Naive thymus-derived CD4-positive, alpha-beta T cell (primary cell): ENCODE data around the gene MYH11. TPM values are rescaled to one million over a fixed set of nuclear protein-coding genes. Genes with fewer than 3 reads are reported as not detected.
"Not testable (repeated sequence)": the region's sequence is repeated elsewhere in the genome, so short reads cannot be mapped to it uniquely, and the experiment has no call there.

Experiments
- ATAC-seq: fragments of 150-1000 bp; cut with Tn5 transposase; 2 replicates; pipeline ENCODE4 v1.10.0; 2021; ENCODE audit warnings: mild to moderate bottlenecking, moderate library complexity
- CTCF ChIA-PET: fragments of 350-600 bp; sonication (Branson Sonifier 250); formaldehyde crosslinking; loops from one replicate; lab custom pipeline; 2021; ENCODE audit warnings: antibody characterized with exemption; lab: Charles Lee
- POLR2A ChIA-PET: fragments of 350-600 bp; sonication (Branson Sonifier 250); formaldehyde crosslinking; loops from one replicate; lab custom pipeline; 2021; ENCODE audit warnings: antibody characterized with exemption, inconsistent platforms; lab: Charles Lee
- DNase-seq, 9 donors: peaks; one replicate each; pipeline versions ENCODE4 v3.0.0 to v3.0.0-alpha.2; 2020 to 2022; ENCODE audit warnings: mixed read lengths in 1 of 9
- H3K27ac ChIP-seq: one replicate; pipeline ENCODE4 v1.7.0; 2013; ENCODE audit warnings: mild to moderate bottlenecking, low read depth, low read length, moderate library complexity
- H3K27me3 ChIP-seq, 2 donors: one replicate each; pipeline ENCODE4 v1.7.0; 2013; ENCODE audit warnings: low read length in 2 of 2, mild to moderate bottlenecking in 2 of 2, moderate library complexity in 2 of 2; ENCODE audit not compliant: control insufficient read depth in 2 of 2, insufficient read depth in 2 of 2
- H3K36me3 ChIP-seq, 3 experiments: 1 replicate in 2 of 3; 2 replicates in 1 of 3; pipeline ENCODE4 v1.7.0; 2013; ENCODE audit warnings: low read length in 3 of 3, mild to moderate bottlenecking in 3 of 3, moderate library complexity in 1 of 3; ENCODE audit not compliant: insufficient read depth in 3 of 3, control insufficient read depth in 2 of 3
- H3K4me1 ChIP-seq, 2 donors: one replicate each; pipeline ENCODE4 v1.7.0; 2013; ENCODE audit warnings: low read length in 2 of 2, mild to moderate bottlenecking in 2 of 2, moderate library complexity in 1 of 2; ENCODE audit not compliant: control insufficient read depth in 2 of 2, insufficient read depth in 2 of 2
- H3K4me3 ChIP-seq: 2 replicates; pipeline ENCODE4 v1.7.0; 2013; ENCODE audit warnings: mild to moderate bottlenecking, low read length
- H3K9me3 ChIP-seq, 3 experiments: 1 replicate in 2 of 3; 2 replicates in 1 of 3; pipeline ENCODE4 v1.7.0; 2013; ENCODE audit warnings: low read length in 3 of 3; ENCODE audit not compliant: control insufficient read depth in 2 of 3
- H3K27ac Mint-ChIP-seq, 9 donors: one replicate each; pipeline ENCODE4 v1.8.0; 2020 to 2022; ENCODE audit warnings: mixed read lengths in 9 of 9, mild to moderate bottlenecking in 8 of 9, moderate library complexity in 5 of 9, inconsistent platforms in 2 of 9
- H3K27me3 Mint-ChIP-seq, 5 donors: one replicate each; pipeline ENCODE4 v1.8.0; 2021 to 2022; ENCODE audit warnings: mixed read lengths in 5 of 5, mild to moderate bottlenecking in 1 of 5
- H3K36me3 Mint-ChIP-seq, 5 donors: one replicate each; pipeline ENCODE4 v1.8.0; 2020 to 2022; ENCODE audit warnings: mixed read lengths in 5 of 5, mild to moderate bottlenecking in 3 of 5, inconsistent platforms in 1 of 5
- H3K4me1 Mint-ChIP-seq, 7 donors: one replicate each; pipeline ENCODE4 v1.8.0; 2020 to 2022; ENCODE audit warnings: mixed read lengths in 7 of 7, mild to moderate bottlenecking in 3 of 7, inconsistent platforms in 1 of 7
- H3K4me3 Mint-ChIP-seq, 10 donors: one replicate each; pipeline ENCODE4 v1.8.0; 2020 to 2022; ENCODE audit warnings: mild to moderate bottlenecking in 10 of 10, mixed read lengths in 10 of 10, moderate library complexity in 6 of 10, inconsistent platforms in 2 of 10
- H3K9me3 Mint-ChIP-seq, 11 donors: one replicate each; pipeline ENCODE4 v1.8.0; 2020 to 2022; ENCODE audit warnings: mixed read lengths in 11 of 11, mild to moderate bottlenecking in 4 of 11, inconsistent platforms in 1 of 11, moderate library complexity in 1 of 11
- intact Hi-C, 2 donors: fragments of 100-400 bp; cut with micrococcal nuclease; formaldehyde crosslinking; loops; one replicate each; pipeline ENCODE4 v1.15.1; 2023
- polyA plus RNA-seq, 2 donors: library from polyadenylated mRNA; unstranded; fragments of 300-500 nt; fragmentation: Illumina TruSeq; gene quantifications; one replicate each; pipeline ENCODE4 v1.2.3, GENCODE V29; 2021
- total RNA-seq, 6 experiments: library from RNA in 5 of 6; stranded (reverse) in 5 of 6; gene quantifications; 1 replicate in 5 of 6; 2 replicates in 1 of 6; pipeline ENCODE4 v1.2.3 and lab custom pipeline; 2021 to 2026

MYH11 gene
- total and polyA plus RNA-seq, 7 experiments from 2014 or later, result 0.05 to 2.2 (median 0.39) TPM; not detected in 4

DNA sequence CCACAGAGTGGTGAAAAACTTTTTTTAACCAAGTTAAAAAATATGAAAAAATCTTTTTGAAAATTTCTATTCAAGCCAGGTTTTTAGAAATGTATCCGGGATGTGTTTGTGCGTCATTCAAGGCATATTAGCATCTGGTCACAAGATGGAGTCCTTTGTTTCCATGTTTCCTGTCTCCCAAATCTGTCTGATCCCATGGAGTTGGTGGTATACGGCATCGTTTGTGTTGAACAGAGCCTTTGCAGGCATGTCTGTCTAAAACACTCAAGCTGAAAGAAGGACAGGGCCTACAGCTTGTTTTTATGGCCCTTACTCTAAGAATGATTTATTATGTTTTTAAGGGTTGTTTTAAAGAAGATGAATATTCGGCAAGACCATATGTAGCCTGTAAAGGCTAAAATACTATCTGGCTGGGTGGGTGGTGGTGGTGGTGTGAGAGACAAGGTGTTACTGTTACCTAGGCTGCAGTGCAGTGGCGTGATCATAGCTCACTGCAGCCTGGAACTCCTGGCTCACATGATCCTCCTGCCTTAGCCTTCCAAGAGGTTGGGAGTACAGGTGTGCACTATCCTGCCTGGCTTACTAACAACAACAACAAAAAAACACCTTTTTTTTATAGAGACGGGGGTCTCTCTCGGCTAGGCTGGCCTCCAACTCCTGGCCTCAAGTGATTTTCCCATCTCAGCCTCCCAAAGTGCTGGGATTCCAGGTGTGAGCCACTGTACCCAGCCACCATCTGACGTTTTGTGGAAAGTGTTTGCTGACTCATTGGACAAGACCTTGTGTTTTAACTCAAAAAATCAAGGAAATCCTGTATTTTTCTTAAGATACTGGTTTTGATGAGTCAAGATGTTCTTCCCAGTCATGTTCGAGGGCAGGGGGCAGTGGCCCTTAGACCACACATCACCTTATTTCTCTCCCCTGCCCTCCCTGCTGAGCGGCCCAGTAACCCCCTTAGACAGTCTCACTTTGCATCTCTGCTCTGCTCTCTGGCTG lies 154.6 kb downstream of the MYH11 start:
- Mint-ChIP-seq H3K4me3 (no peak overlapping the region), H3K27me3 (no peaks in the 10 kb centered on the region), H3K27ac (peak overlapping the region in 8 of 9 donors; percentile 48 to 90 (median 62)), H3K9me3 (no peaks in the 10 kb centered on the region), H3K4me1 (peaks cover 3 to 22% (median 20%) of the 10 kb centered on the region in 7 donors), H3K36me3 (peaks cover 0 to 25% (median 11%) of the 10 kb centered on the region in 5 donors)
- Histone ChIP-seq H3K4me3 (no peak overlapping the region), H3K9me3 (no peaks in the 10 kb centered on the region), H3K27ac (peak overlapping the region; percentile 7), H3K27me3 (no peaks in the 10 kb centered on the region), H3K36me3 (peaks cover 5 to 62% (median 27%) of the 10 kb centered on the region in 3 experiments), H3K4me1 (no peaks in the 10 kb centered on the region)
- DNase-seq, result no peak
- ChIA-PET CTCF (no interaction called here), POLR2A (no interaction called here)
- intact Hi-C loops, result loop anchor here in 1 of 2 donors (5.0 kb wide), 1 partner anchor 110 kb away; no protein-coding TSS in a partner anchor
- ATAC-seq, result no peak

DNA sequence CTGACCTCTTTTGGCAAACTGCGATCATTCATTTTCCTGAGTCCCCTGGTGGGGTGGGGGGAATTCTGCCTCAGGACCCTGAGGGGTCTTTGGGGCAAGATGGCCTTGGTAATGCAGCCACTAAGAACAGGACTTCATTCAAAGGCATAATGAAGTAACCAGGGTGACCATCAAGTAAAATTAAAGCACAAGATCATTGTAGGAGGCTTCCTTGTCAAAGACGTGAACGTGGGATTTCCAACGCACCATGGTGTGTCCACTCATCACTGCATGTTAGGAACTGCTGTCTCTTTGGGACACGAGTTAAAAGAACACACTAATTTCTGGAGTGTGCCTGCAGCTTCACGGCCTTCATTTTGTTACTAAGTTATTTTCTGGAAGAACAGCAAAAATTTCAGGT lies 155.5 kb downstream of the MYH11 start:
- DNase-seq (no peak), ATAC-seq (no peak)
- no peak overlapping the region for H3K4me3 ChIP-seq
- ChIA-PET POLR2A (no interaction called here), CTCF (no interaction called here)
- H3K27ac Mint-ChIP-seq, result peak overlapping the region in 1 of 9 donors; percentile 55
- peaks cover 13 to 69% (median 34%) of the 10 kb centered on the region in 3 experiments for H3K36me3 ChIP-seq
- no peaks in the 10 kb centered on the region for H3K27me3 ChIP-seq
- no peaks in the 10 kb centered on the region for H3K9me3 ChIP-seq
- H3K36me3 Mint-ChIP-seq, result peaks cover 0 to 30% (median 14%) of the 10 kb centered on the region in 5 donors
- no peak overlapping the region for H3K27ac ChIP-seq
- intact Hi-C loops, result loop anchor here in 1 of 2 donors (5.0 kb wide), 1 partner anchor 109 kb away; no protein-coding TSS in a partner anchor
- H3K4me1 Mint-ChIP-seq, result peaks cover 3 to 22% (median 20%) of the 10 kb centered on the region in 7 donors
- no peaks in the 10 kb centered on the region for H3K9me3 Mint-ChIP-seq
- H3K4me1 ChIP-seq, result no peaks in the 10 kb centered on the region
- H3K4me3 Mint-ChIP-seq, result no peak overlapping the region
- no peaks in the 10 kb centered on the region for H3K27me3 Mint-ChIP-seq

- Mint-ChIP-seq H3K9me3 (no peaks in the 10 kb centered on the region), H3K4me3 (no peak overlapping the region), H3K27ac (peak overlapping the region in 1 of 9 donors; percentile 12), H3K4me1 (peaks cover 3 to 20% (median 15%) of the 10 kb centered on the region in 7 donors), H3K27me3 (no peaks in the 10 kb centered on the region), H3K36me3 (peaks cover 0 to 31% (median 15%) of the 10 kb centered on the region in 5 donors)
- intact Hi-C loops, result loop anchor here in 1 of 2 donors (5.0 kb wide), 1 partner anchor 108 kb away; no protein-coding TSS in a partner anchor
- Histone ChIP-seq H3K36me3 (peaks cover 13 to 77% (median 38%) of the 10 kb centered on the region in 3 experiments), H3K9me3 (no peaks in the 10 kb centered on the region), H3K27ac (no peak overlapping the region), H3K4me3 (no peak overlapping the region), H3K27me3 (no peaks in the 10 kb centered on the region), H3K4me1 (no peaks in the 10 kb centered on the region)
- POLR2A ChIA-PET, result interaction anchor here (1.1 kb wide), 1 partner anchor 12 kb away, joined by 3 read pairs; no protein-coding TSS in a partner anchor
- ATAC-seq, result no peak
- no peak for DNase-seq
- CTCF ChIA-PET, result no interaction called here
Measured at GRCh38 chr16:15699819-15700218, 157.0 kb downstream of the MYH11 start.

GRCh38 chr16:15694499-15694898 lies 162.3 kb downstream of the MYH11 start:
- ChIA-PET CTCF (interaction anchor here (0.6 kb wide), 2 partner anchors 10 to 278 kb away, joined by 3 read pairs; no protein-coding TSS in a partner anchor), POLR2A (no interaction called here)
- intact Hi-C loops, result no loop called here
- H3K9me3 ChIP-seq, result no peaks in the 10 kb centered on the region
- no peaks in the 10 kb centered on the region for H3K4me1 ChIP-seq
- peaks cover 31 to 95% (median 39%) of the 10 kb centered on the region in 3 experiments for H3K36me3 ChIP-seq
- H3K4me3 ChIP-seq, result no peak overlapping the region
- DNase-seq, result no peak
- H3K27ac ChIP-seq, result no peak overlapping the region
- Mint-ChIP-seq H3K27ac (peak overlapping the region in 1 of 9 donors; percentile 32), H3K4me3 (no peak overlapping the region), H3K4me1 (no peaks in the 10 kb centered on the region), H3K36me3 (peaks cover 0 to 43% (median 17%) of the 10 kb centered on the region in 5 donors), H3K9me3 (no peaks in the 10 kb centered on the region), H3K27me3 (no peaks in the 10 kb centered on the region)
- H3K27me3 ChIP-seq, result no peaks in the 10 kb centered on the region
- ATAC-seq, result no peak

GRCh38 chr16:15692508-15692907 lies 164.3 kb downstream of the MYH11 start:
- H3K27me3 ChIP-seq, POLR2A ChIA-PET, ATAC-seq, H3K27me3 Mint-ChIP-seq, H3K27ac ChIP-seq, DNase-seq, H3K9me3 Mint-ChIP-seq, H3K9me3 ChIP-seq, H3K4me3 Mint-ChIP-seq, intact Hi-C loops, H3K4me3 ChIP-seq, H3K4me1 Mint-ChIP-seq, H3K4me1 ChIP-seq: not testable (repeated sequence)
- peaks cover 6 to 52% (median 19%) of the 10 kb centered on the region in 5 donors for H3K36me3 Mint-ChIP-seq
- H3K27ac Mint-ChIP-seq, result peak overlapping the region in 1 of 9 donors; percentile 55
- CTCF ChIA-PET, result interaction anchor here (0.6 to 0.7 kb wide), 2 partner anchors 39 to 54 kb away, joined by 3 read pairs; no protein-coding TSS in a partner anchor
- H3K36me3 ChIP-seq, result peaks cover 34 to 93% (median 38%) of the 10 kb centered on the region in 3 experiments

GRCh38 chr16:15691046-15691445 lies 165.8 kb downstream of the MYH11 start:
- Mint-ChIP-seq H3K9me3 (no peaks in the 10 kb centered on the region), H3K27ac (peak overlapping the region in 4 of 9 donors; percentile 9 to 55 (median 28)), H3K27me3 (no peaks in the 10 kb centered on the region), H3K4me3 (no peak overlapping the region), H3K4me1 (no peaks in the 10 kb centered on the region), H3K36me3 (peaks cover 6 to 51% (median 15%) of the 10 kb centered on the region in 5 donors)
- Histone ChIP-seq H3K4me1 (no peaks in the 10 kb centered on the region), H3K4me3 (no peak overlapping the region), H3K27me3 (no peaks in the 10 kb centered on the region), H3K27ac (no peak overlapping the region), H3K9me3 (no peaks in the 10 kb centered on the region), H3K36me3 (peaks cover 25 to 93% (median 30%) of the 10 kb centered on the region in 3 experiments)
- intact Hi-C loops, result no loop called here
- ChIA-PET POLR2A (interaction anchor here (0.8 kb wide), 1 partner anchor 12 kb away, joined by 3 read pairs; no protein-coding TSS in a partner anchor), CTCF (no interaction called here)
- DNase-seq, result no peak
- ATAC-seq, result no peak
